Muscle of back (tissue), 11 donors: ENCODE results near the gene IMMP2L. TPM values are rescaled to one million over a fixed set of nuclear protein-coding genes. Genes with fewer than 3 reads are reported as not detected.
"Not testable (repeated sequence)": the region's sequence is repeated elsewhere in the genome, so short reads cannot be mapped to it uniquely, and the experiment has no call there.

Source experiments
- DNase-seq, 3 donors: peaks; one replicate each; pipeline versions ENCODE4 v3.0.0 to v3.0.0-alpha.2; 2013
- polyA plus RNA-seq, 10 donors: library from polyadenylated mRNA; unstranded; fragments of 120-200 nt; gene quantifications; one replicate each; pipeline ENCODE4 v1.2.1, GENCODE V29; 2013; ENCODE audit not compliant: insufficient read length in 10 of 10

The IMMP2L gene
- polyA plus RNA-seq, 10 donors = 11.9 to 20.5 (median 15.2) TPM

GRCh38 chr7:111080495-111081105, 481.7 kb downstream of the IMMP2L start:
- no peak for DNase-seq

GRCh38 chr7:111077001-111077400, 485.3 kb downstream of the IMMP2L start:
- DNase-seq = no peak

DNA sequence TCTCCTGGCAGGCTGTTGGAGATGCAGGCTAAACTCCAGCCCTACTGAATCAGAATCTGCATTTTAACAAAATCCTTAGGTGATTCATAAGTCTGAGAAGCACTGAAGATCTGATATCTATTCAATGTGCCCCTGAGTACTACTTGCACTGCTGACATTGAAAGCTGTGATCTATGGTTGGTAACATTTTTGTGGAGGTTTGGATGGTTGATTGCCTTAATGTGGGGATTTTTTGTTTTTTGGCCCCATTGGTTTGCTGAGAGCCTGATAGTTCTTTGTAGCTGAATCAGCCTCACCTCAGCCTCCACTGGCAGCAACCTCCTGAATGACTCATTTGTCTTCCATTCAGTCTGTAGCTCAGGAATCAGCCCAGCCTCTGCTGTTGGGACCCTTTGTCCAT, 486.1 kb downstream of the IMMP2L start:
- peak in 1 of 3 donors; percentile 43 for DNase-seq

GRCh38 chr7:111075498-111075897, 486.8 kb downstream of the IMMP2L start:
- DNase-seq = no peak

DNA sequence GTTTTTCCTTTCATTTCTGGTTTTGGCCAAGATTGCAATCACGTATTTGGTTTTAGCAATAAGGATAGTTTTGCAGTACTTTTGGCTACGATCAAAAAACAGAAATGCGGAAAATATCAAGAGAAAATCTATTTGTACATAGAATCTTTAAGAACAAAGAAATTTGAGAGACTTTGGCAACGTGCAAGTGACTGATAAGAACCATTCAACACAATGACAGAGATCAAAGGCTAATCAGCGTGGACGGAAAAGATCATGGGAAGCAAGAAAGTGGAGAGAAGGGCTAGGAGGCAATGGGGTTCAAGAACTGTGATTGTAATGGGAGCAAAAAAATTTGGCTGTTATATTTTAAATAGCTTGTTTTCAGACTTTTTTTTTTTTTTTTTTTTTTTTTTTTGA, 487.5 kb downstream of the IMMP2L start:
- DNase-seq = no peak

- peak in 1 of 3 donors; percentile 53 for DNase-seq
Measured at GRCh38 chr7:111074071-111074747, 488.1 kb downstream of the IMMP2L start.

DNA sequence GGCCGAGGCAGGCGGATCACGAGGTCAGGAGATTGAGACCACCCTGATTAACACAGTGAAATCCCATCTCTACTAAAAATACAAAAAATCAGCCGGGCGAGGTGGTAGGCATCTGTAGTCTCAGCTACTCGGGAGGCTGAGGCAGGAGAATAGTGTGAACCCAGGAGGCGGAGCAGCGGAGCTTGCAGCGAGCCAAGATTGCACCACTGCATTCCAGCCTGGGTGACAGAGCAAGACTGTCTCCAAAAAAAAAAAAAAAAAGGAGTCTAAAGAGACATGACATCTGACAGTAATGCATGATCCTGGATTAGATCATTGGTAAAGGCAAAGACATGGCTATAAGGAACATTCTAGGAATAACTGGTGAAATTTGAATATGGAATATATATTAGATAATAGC, 489.6 kb downstream of the IMMP2L start:
- DNase-seq = not testable (repeated sequence)

DNA sequence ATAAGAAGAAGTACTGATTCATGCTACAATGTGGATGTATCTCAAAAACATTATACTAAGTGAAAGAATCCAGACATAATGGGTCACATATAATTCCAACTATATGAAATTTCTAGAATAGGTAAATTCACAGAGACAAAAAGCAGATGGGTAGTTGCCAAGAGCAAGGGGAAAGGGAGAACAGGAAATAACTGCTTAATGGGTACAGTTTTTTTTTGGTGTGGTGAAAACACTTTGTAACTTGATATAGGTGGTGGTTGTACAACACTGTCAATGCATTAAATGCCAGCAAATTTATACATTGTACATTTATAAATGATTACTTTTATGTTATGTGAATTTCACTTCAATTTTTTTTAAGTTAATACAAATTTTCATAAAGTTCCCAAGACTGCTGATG, 490.7 kb downstream of the IMMP2L start:
- no peak for DNase-seq

DNA sequence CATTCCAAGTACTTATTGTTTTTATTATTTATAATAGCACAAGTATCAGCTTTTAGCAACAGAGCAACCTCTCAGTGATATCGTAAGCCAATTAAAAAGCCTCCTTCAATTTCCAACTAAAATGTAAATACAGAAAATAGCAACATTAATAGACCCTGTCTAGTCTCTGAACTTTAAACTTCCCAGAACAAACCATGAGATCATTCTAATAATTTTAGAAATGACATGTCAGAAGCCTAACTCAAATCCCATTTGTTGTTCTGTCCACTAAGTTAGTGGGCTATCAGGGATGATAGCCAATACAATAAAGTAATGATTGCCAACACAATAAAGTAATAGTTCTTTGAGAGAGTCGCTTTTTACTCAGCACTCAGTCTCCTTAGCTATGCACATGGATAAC, 493.7 kb downstream of the IMMP2L start:
- DNase-seq = no peak

GRCh38 chr7:111067682-111068081, 494.6 kb downstream of the IMMP2L start:
- no peak for DNase-seq

GRCh38 chr7:111067251-111067650, 495.0 kb downstream of the IMMP2L start:
- DNase-seq = no peak

GRCh38 chr7:111063166-111063565, 499.1 kb downstream of the IMMP2L start:
- no peak for DNase-seq

- DNase-seq = peak in 1 of 3 donors; percentile 19
Measured at GRCh38 chr7:111059833-111060232, 502.5 kb downstream of the IMMP2L start.

- no peak for DNase-seq
Measured at GRCh38 chr7:111057066-111057465, 505.2 kb downstream of the IMMP2L start.

DNA sequence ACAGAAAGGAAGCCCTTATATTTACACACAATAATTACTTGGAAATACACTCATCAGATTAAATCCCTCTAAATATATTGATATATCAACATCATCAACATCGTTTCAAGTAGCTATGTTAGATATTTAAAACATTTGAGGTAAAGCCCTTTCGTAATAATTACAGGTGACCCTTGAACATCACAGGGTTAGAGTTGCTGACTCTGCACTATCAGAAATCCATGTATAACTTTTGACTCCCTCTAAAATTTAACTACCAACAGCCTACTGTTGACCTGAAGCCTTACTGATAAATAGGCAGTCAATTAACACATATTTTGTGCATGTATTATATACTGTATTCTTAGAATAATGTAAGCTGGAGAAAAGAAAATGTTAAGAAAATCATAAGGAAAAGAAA, 505.9 kb downstream of the IMMP2L start:
- no peak for DNase-seq

GRCh38 chr7:111053035-111053434, 509.3 kb downstream of the IMMP2L start:
- no peak for DNase-seq

GRCh38 chr7:111051832-111052231, 510.5 kb downstream of the IMMP2L start:
- no peak for DNase-seq

- DNase-seq = no peak
Measured at GRCh38 chr7:111050875-111051416, 511.3 kb downstream of the IMMP2L start.

DNA sequence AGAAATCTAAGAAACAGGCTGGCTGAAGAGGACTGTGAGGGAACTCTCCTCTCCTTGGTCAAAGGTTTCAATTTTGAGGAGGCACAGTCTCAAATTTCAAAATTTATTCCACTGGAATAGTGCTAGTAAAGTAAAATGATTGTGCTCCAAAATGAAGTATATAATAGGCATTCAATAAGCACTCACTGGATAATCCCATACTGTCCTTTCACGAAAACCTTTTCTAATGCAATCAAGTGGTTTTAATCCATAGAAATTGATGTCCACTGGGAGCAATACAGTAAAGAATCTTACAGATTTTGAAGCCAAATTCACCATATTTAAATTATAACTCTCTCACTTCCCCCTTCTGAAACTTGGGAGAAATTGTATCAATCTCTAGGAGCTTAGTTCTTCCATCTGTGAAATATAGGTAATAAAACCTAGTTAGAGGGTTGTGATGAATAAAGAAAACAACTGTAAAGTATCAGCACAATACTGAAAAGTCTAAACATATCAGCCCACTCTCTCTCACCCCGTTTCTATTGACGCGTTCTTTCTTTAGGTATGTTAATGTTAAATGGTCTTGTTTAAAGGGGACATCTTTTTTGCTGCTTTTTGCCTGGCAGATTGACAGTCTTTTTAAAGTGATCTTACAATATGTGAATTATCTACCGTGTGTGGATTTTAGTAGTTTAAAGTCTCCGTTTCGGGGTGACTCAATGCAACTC, 512.2 kb downstream of the IMMP2L start:
- peak in 1 of 3 donors; percentile 22 for DNase-seq

- no peak for DNase-seq
Measured at GRCh38 chr7:111047595-111047994, 514.7 kb downstream of the IMMP2L start.

DNA sequence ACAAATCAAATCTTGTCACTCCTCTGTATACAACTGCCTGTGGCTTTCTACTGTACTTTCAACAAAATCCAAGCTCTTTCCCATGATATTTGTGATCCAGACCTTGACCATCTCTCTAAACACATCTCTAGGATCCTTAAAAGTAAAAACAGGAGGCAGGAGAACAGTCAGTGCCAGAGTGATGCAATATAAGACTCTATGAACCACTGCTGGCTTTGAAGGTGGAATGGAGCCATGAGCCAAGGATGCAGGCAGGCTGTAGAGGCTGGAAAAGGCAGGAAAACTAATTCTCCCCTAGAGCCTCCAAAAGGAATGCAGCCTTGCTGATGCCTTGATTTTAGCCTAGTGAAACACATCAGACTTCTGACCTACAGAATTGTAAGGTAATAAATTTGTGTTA, 516.8 kb downstream of the IMMP2L start:
- peak in 2 of 3 donors; percentile 49 to 63 for DNase-seq

DNA sequence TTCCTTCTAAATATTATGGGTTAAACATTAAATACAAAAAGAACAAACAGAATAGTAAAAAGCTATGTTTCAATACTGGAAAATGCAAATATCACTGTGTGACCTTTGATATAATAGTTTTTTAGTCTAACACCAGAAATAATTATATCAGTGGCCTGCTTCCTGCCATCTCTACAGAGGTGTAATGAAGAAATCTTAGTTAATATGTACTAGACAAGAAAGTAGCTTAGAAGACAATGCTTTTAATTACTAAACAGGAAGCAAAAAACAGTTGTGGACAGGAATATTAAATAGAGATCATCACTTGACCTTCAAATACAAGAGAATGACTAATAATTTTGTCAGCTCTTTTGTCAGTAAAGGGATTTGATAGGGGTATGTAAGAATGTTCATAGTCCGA, 518.7 kb downstream of the IMMP2L start:
- DNase-seq = no peak

- no peak for DNase-seq
Measured at GRCh38 chr7:111042842-111043241, 519.5 kb downstream of the IMMP2L start.
